Endothelial cell (in vitro differentiated cells): ENCODE results near the gene MDN1. TPM values are rescaled to one million over a fixed set of nuclear protein-coding genes. Genes with fewer than 3 reads are reported as not detected.
A peak's percentile ranks its signal among the peaks of the same experiment; 100 is the strongest.

Experiments
- DNase-seq: peaks from one replicate; pipeline ENCODE4 v3.0.0; 2021; ENCODE audit warnings: low spot score
- H3K27ac Mint-ChIP-seq: one replicate; pipeline ENCODE4 v1.8.0; 2021; ENCODE audit warnings: mixed read lengths, inconsistent platforms; ENCODE audit not compliant: unreplicated experiment
- H3K27me3 Mint-ChIP-seq: one replicate; pipeline ENCODE4 v1.8.0; 2021; ENCODE audit warnings: mild to moderate bottlenecking, moderate library complexity, mixed read lengths, inconsistent platforms; ENCODE audit not compliant: unreplicated experiment
- H3K36me3 Mint-ChIP-seq: one replicate; pipeline ENCODE4 v1.8.0; 2021; ENCODE audit warnings: mild to moderate bottlenecking, low read depth, mixed read lengths, inconsistent platforms; ENCODE audit not compliant: unreplicated experiment
- H3K4me1 Mint-ChIP-seq: one replicate; pipeline ENCODE4 v1.8.0; 2021; ENCODE audit warnings: mild to moderate bottlenecking, mixed read lengths, inconsistent platforms; ENCODE audit not compliant: unreplicated experiment
- H3K4me3 Mint-ChIP-seq: one replicate; pipeline ENCODE4 v1.8.0; 2021; ENCODE audit warnings: mild to moderate bottlenecking, mixed read lengths, inconsistent platforms; ENCODE audit not compliant: unreplicated experiment
- H3K9me3 Mint-ChIP-seq: one replicate; pipeline ENCODE4 v1.8.0; 2021; ENCODE audit warnings: mixed read lengths, inconsistent platforms; ENCODE audit not compliant: unreplicated experiment
- CTCF ChIP-seq: fragments of 200-600 bp; sonication (generic); IDR thresholded peaks from one replicate; pipeline ENCODE4 v1.5.0; 2021; ENCODE audit warnings: antibody characterized with exemption; ENCODE audit not compliant: unreplicated experiment
- total RNA-seq: library from RNA; stranded (reverse); fragmentation: NEBNext Ultra II Directional; extraction: Animal tissue kit (Norgen Biotek cat#: 25700); gene quantifications from one replicate; pipeline ENCODE4 v1.2.1, GENCODE V29; 2021; ENCODE audit not compliant: unreplicated experiment

The MDN1 gene
- total RNA-seq, 1 donor from 2014 or later = 70.0 TPM

- H3K27me3 Mint-ChIP-seq = no peaks in the 10 kb centered on the region
Observed at GRCh38 chr6:89769572-89769971, 50.0 kb downstream of the MDN1 start.

GRCh38 chr6:89768324-89768723, 51.3 kb downstream of the MDN1 start:
- H3K27ac Mint-ChIP-seq = no peak overlapping the region
- no peak overlapping the region for H3K4me3 Mint-ChIP-seq
- H3K27me3 Mint-ChIP-seq = no peaks in the 10 kb centered on the region
- H3K36me3 Mint-ChIP-seq = peaks cover 22% of the 10 kb centered on the region
- DNase-seq = no peak
- H3K4me1 Mint-ChIP-seq = no peaks in the 10 kb centered on the region
- TF ChIP-seq CTCF = no peak
- H3K9me3 Mint-ChIP-seq = no peaks in the 10 kb centered on the region

More at GRCh38 chr6:89769572-89769971, 50.0 kb downstream of the MDN1 start:
- no peak for TF ChIP-seq CTCF
- H3K9me3 Mint-ChIP-seq = no peaks in the 10 kb centered on the region
- H3K4me1 Mint-ChIP-seq = no peaks in the 10 kb centered on the region
- no peak for DNase-seq
- peaks cover 23% of the 10 kb centered on the region for H3K36me3 Mint-ChIP-seq
- no peak overlapping the region for H3K27ac Mint-ChIP-seq
- no peak overlapping the region for H3K4me3 Mint-ChIP-seq

GRCh38 chr6:89763550-89763949, 56.0 kb downstream of the MDN1 start:
- Mint-ChIP-seq H3K9me3 (no peaks in the 10 kb centered on the region), H3K27me3 (peaks cover 2% of the 10 kb centered on the region), H3K4me3 (no peak overlapping the region), H3K4me1 (no peaks in the 10 kb centered on the region), H3K36me3 (peaks cover 24% of the 10 kb centered on the region), H3K27ac (no peak overlapping the region)
- no peak for DNase-seq
- no peak for TF ChIP-seq CTCF

GRCh38 chr6:89758830-89759229, 60.8 kb downstream of the MDN1 start:
- Mint-ChIP-seq H3K4me1 (no peaks in the 10 kb centered on the region), H3K27me3 (peaks cover 2% of the 10 kb centered on the region), H3K4me3 (peak overlapping the region; percentile 11), H3K27ac (no peak overlapping the region), H3K9me3 (no peaks in the 10 kb centered on the region), H3K36me3 (peaks cover 28% of the 10 kb centered on the region)
- DNase-seq = no peak
- TF ChIP-seq CTCF = no peak

GRCh38 chr6:89750338-89750737, 69.3 kb downstream of the MDN1 start:
- no peak overlapping the region for H3K27ac Mint-ChIP-seq
- DNase-seq = no peak
- no peaks in the 10 kb centered on the region for H3K4me1 Mint-ChIP-seq
- TF ChIP-seq CTCF = no peak
- H3K36me3 Mint-ChIP-seq = peaks cover 39% of the 10 kb centered on the region
- H3K4me3 Mint-ChIP-seq = no peak overlapping the region
- H3K9me3 Mint-ChIP-seq = no peaks in the 10 kb centered on the region
- H3K27me3 Mint-ChIP-seq = no peaks in the 10 kb centered on the region
